BE2C (cell line): ENCODE measurements around the gene ZNF273.
"Not testable (repeated sequence)": the region's sequence is repeated elsewhere in the genome, so short reads cannot be mapped to it uniquely, and the experiment has no call there.

Experiments
- DNase-seq: peaks from one replicate; pipeline ENCODE4 v3.0.0-alpha.2; 2020
- H3K27me3 ChIP-seq: fragments of 250-450 bp; sonication (Bioruptor Pico); 2 replicates; pipeline ENCODE4 v1.5.1; 2020; ENCODE audit warnings: mild to moderate bottlenecking
- H3K36me3 ChIP-seq: fragments of 250-450 bp; sonication (Bioruptor Pico); 2 replicates; pipeline ENCODE4 v1.5.1; 2020; ENCODE audit warnings: mild to moderate bottlenecking
- H3K4me1 ChIP-seq: fragments of 250-450 bp; sonication (Bioruptor Pico); 2 replicates; pipeline ENCODE4 v1.5.1; 2020
- H3K4me3 ChIP-seq: 2 replicates; pipeline ENCODE4 v1.5.1; 2011; ENCODE audit warnings: low read depth, low read length
- H3K9me3 ChIP-seq: fragments of 250-450 bp; sonication (Bioruptor Pico); 2 replicates; pipeline ENCODE4 v1.5.1; 2020
- TF ChIP-seq, protein P1 (sequence below): IDR thresholded peaks from 2 replicates; pipeline ENCODE4 v1.5.1; 2012; ENCODE audit warnings: mild to moderate bottlenecking, low read depth, low read length

Gene ZNF273

DNA sequence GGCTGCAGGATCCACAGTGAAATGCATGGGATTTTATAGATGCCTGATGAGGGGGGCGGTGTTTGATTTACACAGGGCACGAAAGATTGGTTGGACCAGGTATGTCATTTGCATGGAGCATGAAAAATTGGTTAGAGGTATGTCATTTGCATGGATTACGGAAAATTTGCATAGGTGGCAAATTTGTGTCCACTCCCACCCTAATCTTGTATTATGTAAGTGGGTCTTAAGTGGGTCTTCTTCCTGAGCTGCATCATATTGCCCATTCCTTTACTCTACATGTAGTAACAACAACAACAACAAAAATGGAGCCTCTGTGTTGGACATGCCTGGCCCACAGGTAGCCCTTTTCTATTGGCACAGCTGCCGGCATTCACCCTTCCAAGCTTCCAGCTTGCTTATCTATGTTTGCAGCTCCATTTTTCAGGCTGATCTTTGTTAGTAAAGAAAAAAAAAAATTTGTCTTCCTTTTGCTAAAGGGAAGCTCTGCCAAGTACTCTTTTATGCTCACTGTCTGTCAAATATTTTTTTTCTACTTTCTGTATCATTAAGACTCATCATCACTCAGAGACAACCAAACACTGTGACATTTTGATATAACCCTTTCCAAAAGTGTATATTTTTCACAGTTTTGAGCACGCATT lies 10.3 kb upstream of the ZNF273 start:
- H3K4me1 ChIP-seq: no peaks in the 10 kb centered on the region
- no peak overlapping the region for H3K4me3 ChIP-seq
- H3K27me3 ChIP-seq: no peaks in the 10 kb centered on the region
- no peaks in the 10 kb centered on the region; the same call in 1 of the 2 replicates for H3K9me3 ChIP-seq
- no peaks in the 10 kb centered on the region for H3K36me3 ChIP-seq
- no peak for DNase-seq
- TF ChIP-seq, protein P1, sequence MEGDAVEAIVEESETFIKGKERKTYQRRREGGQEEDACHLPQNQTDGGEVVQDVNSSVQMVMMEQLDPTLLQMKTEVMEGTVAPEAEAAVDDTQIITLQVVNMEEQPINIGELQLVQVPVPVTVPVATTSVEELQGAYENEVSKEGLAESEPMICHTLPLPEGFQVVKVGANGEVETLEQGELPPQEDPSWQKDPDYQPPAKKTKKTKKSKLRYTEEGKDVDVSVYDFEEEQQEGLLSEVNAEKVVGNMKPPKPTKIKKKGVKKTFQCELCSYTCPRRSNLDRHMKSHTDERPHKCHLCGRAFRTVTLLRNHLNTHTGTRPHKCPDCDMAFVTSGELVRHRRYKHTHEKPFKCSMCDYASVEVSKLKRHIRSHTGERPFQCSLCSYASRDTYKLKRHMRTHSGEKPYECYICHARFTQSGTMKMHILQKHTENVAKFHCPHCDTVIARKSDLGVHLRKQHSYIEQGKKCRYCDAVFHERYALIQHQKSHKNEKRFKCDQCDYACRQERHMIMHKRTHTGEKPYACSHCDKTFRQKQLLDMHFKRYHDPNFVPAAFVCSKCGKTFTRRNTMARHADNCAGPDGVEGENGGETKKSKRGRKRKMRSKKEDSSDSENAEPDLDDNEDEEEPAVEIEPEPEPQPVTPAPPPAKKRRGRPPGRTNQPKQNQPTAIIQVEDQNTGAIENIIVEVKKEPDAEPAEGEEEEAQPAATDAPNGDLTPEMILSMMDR: no peak

DNA sequence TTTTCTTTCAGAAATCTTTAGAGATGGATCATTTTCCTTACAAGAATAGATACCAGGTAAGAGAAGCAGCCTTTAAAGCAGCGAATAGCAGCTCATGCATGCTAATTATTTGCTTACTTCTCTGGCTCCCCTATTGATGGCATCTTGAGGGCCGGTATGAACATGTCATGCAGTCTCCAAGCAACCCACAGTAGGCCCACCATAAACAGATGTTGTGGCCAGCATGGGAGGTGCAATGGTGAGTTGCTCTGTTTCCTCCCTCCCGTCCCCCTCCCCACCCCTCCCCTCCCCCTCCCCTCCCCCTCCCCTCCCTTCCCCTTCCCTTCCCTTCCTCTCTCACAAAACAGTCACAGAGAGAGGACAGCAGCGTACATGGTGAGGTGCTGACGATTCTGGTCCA lies 9.7 kb upstream of the ZNF273 start:
- DNase-seq: no peak
- H3K4me1 ChIP-seq: no peaks in the 10 kb centered on the region
- H3K4me3 ChIP-seq: no peak overlapping the region
- H3K36me3 ChIP-seq: no peaks in the 10 kb centered on the region
- TF ChIP-seq, protein P1: no peak
- no peaks in the 10 kb centered on the region for H3K27me3 ChIP-seq
- no peaks in the 10 kb centered on the region for H3K9me3 ChIP-seq

DNA sequence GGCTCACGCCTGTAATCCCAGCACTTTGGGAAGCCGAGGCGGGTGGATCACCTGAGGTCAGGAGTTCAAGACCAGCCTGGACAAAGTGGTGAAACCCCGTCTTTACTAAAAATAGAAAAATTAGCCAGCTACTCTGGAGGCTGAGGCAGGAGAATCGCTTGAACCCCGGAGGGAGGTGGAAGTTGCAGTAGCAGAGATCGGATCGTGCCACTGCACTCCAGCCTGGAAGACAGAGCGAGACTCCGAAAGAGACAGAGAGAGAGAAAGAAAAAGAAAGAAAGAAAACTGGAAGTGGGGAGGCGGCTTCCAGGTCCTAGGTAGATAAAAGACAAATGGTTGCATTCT lies 640 bp upstream of the ZNF273 start:
- not testable (repeated sequence) for H3K36me3 ChIP-seq, DNase-seq, H3K27me3 ChIP-seq, H3K4me1 ChIP-seq, H3K9me3 ChIP-seq
- peak overlapping the region; percentile 89 for H3K4me3 ChIP-seq

DNA sequence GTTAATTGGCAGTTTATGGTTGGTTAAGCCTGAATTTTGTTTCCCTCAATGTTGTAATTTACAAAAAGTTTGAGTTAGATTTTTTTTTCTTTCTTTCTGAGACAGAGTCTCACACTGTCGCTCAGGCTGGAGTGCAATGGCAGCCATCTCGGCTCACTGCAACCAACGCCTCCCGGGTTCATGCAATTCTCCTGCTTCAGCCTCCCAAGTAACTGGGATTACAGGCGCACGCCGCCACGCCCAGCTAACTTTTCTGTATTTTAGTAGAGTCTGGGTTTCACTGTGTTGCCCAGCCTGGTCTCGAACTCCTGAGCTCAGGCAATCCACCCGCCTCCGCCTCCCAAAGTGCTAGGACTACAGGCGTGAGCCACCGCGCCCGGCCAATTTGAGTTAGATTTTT lies 935 bp downstream of the ZNF273 start:
- TF ChIP-seq, protein P1: no peak
- H3K4me1 ChIP-seq: no peaks in the 10 kb centered on the region
- no peak for DNase-seq
- no peaks in the 10 kb centered on the region for H3K36me3 ChIP-seq
- no peaks in the 10 kb centered on the region for H3K9me3 ChIP-seq
- no peaks in the 10 kb centered on the region; the same call in 1 of the 2 replicates for H3K27me3 ChIP-seq
- H3K4me3 ChIP-seq: peak overlapping the region; percentile 89

DNA sequence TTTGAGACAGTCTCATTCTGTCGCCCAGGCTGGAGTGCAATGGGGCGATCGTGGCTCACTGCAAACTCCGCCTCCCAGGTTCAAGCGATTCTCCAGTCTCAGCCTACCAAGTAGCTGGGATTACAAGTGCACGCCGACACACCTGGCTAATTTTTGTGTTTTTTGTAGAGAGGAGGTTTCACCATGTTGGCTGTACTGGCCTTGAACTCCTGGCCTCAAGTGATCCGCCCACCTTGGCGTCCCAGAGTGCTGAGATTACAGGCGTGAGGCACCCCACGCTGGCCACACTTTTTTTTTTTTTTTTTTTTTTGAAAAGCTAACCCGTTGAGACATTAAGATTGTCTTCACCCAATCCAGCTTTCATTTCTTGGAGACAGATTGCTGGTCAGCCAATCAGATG lies 2.1 kb downstream of the ZNF273 start:
- no peaks in the 10 kb centered on the region; the same call in 1 of the 2 replicates for H3K27me3 ChIP-seq
- TF ChIP-seq, protein P1: no peak
- no peak overlapping the region for H3K4me3 ChIP-seq
- H3K9me3 ChIP-seq: no peaks in the 10 kb centered on the region
- H3K4me1 ChIP-seq: no peaks in the 10 kb centered on the region
- DNase-seq: no peak
- no peaks in the 10 kb centered on the region for H3K36me3 ChIP-seq

DNA sequence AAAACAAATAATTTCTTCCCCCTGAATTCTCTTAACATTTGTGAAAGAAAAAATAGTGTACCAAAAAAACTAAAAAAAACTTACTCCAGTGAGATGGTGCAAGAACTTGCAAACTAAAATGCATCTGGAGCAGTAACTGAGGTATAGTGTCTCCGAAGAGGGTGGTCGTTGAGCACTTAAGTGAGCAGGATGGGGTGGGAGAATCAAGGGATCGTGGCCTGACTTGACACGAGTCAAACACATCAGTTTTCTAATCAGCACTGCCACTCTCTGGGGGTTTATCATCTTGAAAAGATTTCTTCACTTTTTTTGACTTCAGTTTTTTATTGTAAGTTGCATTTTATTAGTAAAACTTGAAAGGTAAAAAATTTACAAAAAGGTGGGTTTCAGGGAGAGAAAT lies 2.5 kb downstream of the ZNF273 start:
- H3K4me1 ChIP-seq: no peaks in the 10 kb centered on the region
- H3K9me3 ChIP-seq: no peaks in the 10 kb centered on the region
- H3K36me3 ChIP-seq: no peaks in the 10 kb centered on the region
- no peak overlapping the region for H3K4me3 ChIP-seq
- TF ChIP-seq, protein P1: no peak
- DNase-seq: no peak
- H3K27me3 ChIP-seq: no peaks in the 10 kb centered on the region
